Neutrophil (primary cell): ENCODE measurements around the gene RBMS1.
A peak's percentile ranks its signal among the peaks of the same experiment; 100 is the strongest.

Experiments
- H3K27ac ChIP-seq: fragments of 200-600 bp; sonication (generic); 2 replicates; pipeline ENCODE4 v1.5.1; 2016; ENCODE audit warnings: mild to moderate bottlenecking, moderate library complexity
- H3K27me3 ChIP-seq: fragments of 200-600 bp; sonication (generic); 2 replicates; pipeline ENCODE4 v1.6.0; 2016; ENCODE audit warnings: mild to moderate bottlenecking
- H3K36me3 ChIP-seq: fragments of 200-600 bp; sonication (generic); 2 replicates; pipeline ENCODE4 v1.5.1; 2017
- H3K4me1 ChIP-seq, 2 experiments: fragments of 200-600 bp in 1 of 2; sonication (generic) in 1 of 2; 1 replicate in 1 of 2; 2 replicates in 1 of 2; pipeline versions ENCODE4 v1.5.1 to v1.6.1; 2013 to 2016; ENCODE audit warnings: low read depth in 1 of 2, low read length in 1 of 2, mild to moderate bottlenecking in 1 of 2, moderate library complexity in 1 of 2; ENCODE audit not compliant: control insufficient read depth in 1 of 2, insufficient read depth in 1 of 2
- H3K4me3 ChIP-seq, 2 experiments: fragments of 200-600 bp in 1 of 2; sonication (generic) in 1 of 2; 1 replicate in 1 of 2; 2 replicates in 1 of 2; pipeline ENCODE4 v1.5.1; 2013 to 2016; ENCODE audit warnings: low read depth in 1 of 2, low read length in 1 of 2, mild to moderate bottlenecking in 1 of 2, moderate library complexity in 1 of 2
- H3K9me3 ChIP-seq: fragments of 200-600 bp; sonication (generic); 2 replicates; pipeline ENCODE4 v1.5.1; 2016
- CTCF ChIP-seq: fragments of 200-600 bp; sonication (generic); IDR thresholded peaks from 2 replicates; pipeline ENCODE4 v1.5.1; 2016; ENCODE audit warnings: antibody characterized with exemption

RBMS1 gene

DNA sequence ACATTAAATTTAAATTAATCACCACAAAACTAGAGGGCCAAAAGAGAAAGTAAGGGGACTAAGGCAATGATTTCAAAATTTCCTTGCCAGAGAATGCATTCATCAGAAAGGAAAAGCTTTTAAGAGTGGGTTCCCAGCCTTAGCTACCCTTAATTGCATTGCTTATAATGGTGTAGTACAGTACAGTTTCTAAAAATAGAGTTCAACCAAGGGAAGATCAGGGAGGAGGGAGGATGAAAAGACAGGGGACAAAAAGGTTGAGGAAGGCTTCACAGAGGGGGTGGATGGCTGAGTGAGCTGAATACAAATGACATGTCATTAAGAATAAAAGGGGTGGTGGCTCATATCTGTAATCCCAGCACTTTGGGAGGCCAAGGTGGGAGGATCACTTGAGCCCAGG is 119.9 kb downstream of the RBMS1 start:
- no peak for TF ChIP-seq CTCF
- Histone ChIP-seq H3K27ac (peak overlapping the region; percentile 65), H3K36me3 (no peaks in the 10 kb centered on the region), H3K9me3 (no peaks in the 10 kb centered on the region), H3K4me3 (no peak overlapping the region), H3K27me3 (no peaks in the 10 kb centered on the region), H3K4me1 (peaks cover 81 to 86% of the 10 kb centered on the region in 2 experiments)

DNA sequence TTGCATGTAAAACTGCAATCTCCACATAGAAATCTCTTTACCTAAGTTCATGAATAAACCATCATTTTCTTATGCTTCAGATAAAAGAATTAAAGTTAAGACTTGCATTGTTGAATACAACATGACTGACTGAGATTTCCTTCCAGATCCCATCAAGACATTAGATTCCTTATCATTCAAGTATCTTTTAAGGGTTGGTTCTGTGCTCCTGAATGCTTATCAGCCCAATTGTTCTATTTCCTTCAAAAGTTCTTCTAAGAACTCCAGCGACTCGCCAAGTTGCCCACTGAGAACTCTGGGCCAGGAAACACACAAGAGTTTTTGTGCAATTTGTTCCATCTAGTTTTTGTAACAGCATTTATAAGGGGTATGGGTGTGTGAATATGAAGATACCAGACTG is 120.3 kb downstream of the RBMS1 start:
- Histone ChIP-seq H3K4me1 (peaks cover 81 to 86% of the 10 kb centered on the region in 2 experiments), H3K9me3 (no peaks in the 10 kb centered on the region), H3K27ac (peak overlapping the region; percentile 65), H3K36me3 (no peaks in the 10 kb centered on the region), H3K27me3 (no peaks in the 10 kb centered on the region), H3K4me3 (no peak overlapping the region)
- no peak for TF ChIP-seq CTCF

GRCh38 chr2:160372585-160372984 is 121.0 kb downstream of the RBMS1 start:
- Histone ChIP-seq H3K27me3 (no peaks in the 10 kb centered on the region), H3K27ac (peak overlapping the region; percentile 65), H3K4me1 (peaks cover 81 to 86% of the 10 kb centered on the region in 2 experiments), H3K4me3 (peak overlapping the region in 1 of 2 experiments; percentile 2), H3K9me3 (no peaks in the 10 kb centered on the region), H3K36me3 (no peaks in the 10 kb centered on the region)
- TF ChIP-seq CTCF, result no peak

DNA sequence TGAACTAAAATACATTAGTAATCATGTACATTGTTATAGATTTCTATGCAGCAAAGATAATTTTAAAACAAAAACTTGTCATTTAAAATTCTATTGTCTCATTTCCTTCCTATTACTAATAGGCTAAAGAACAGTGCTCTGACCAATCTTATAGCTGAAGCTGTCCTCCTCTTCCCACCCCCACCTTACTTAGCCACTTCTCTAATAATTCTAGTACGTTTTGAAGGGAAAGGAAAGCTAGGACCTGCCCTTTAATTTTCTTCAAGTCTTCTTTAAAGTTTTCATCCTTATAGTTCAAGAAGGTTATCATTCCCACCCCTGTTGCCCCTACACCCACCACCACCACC is 121.6 kb downstream of the RBMS1 start:
- Histone ChIP-seq H3K4me1 (peaks cover 79 to 82% of the 10 kb centered on the region in 2 experiments), H3K27ac (peak overlapping the region; percentile 65), H3K4me3 (peak overlapping the region in 1 of 2 experiments; percentile 2)

GRCh38 chr2:160371251-160372009 is 122.2 kb downstream of the RBMS1 start:
- peaks cover 75 to 78% of the 10 kb centered on the region in 2 experiments for H3K4me1 ChIP-seq

More for the DNA sequence above, 121.6 kb downstream of the RBMS1 start:
- TF ChIP-seq CTCF, result no peak
- Histone ChIP-seq H3K27me3 (no peaks in the 10 kb centered on the region), H3K9me3 (no peaks in the 10 kb centered on the region), H3K36me3 (peaks cover 2% of the 10 kb centered on the region)

More at GRCh38 chr2:160371251-160372009, 122.2 kb downstream of the RBMS1 start:
- H3K36me3 ChIP-seq, result peaks cover 7% of the 10 kb centered on the region
- no peaks in the 10 kb centered on the region for H3K27me3 ChIP-seq
- no peaks in the 10 kb centered on the region for H3K9me3 ChIP-seq
- TF ChIP-seq CTCF, result no peak
- peak overlapping the region; percentile 65 for H3K27ac ChIP-seq
- H3K4me3 ChIP-seq, result no peak overlapping the region
